SK-MEL-5 (cell line): ENCODE measurements around the gene ZKSCAN1. TPM values are rescaled to one million over a fixed set of nuclear protein-coding genes. Genes with fewer than 3 reads are reported as not detected.

Experiments
- DNase-seq: peaks from one replicate; pipeline ENCODE4 v3.0.0-alpha.2; 2016; ENCODE audit warnings: low read depth, low spot score
- in situ Hi-C: cut with HindIII; loops from 2 replicates; pipeline ENCODE4 v1.10.0; 2016; ENCODE audit warnings: low sequenced_read_pairs, high pct_unique_total_duplicates, low pct_unique_long_range_greater_than_20kb
- total RNA-seq: library from RNA; depleted of rRNA; stranded (reverse); fragments of >200 nt; shearing (Covaris generic); gene quantifications from 2 replicates; pipeline ENCODE4 v1.2.3, GENCODE V29; 2014

The ZKSCAN1 gene
- total RNA-seq, 1 experiment from 2014 or later: 34.7 TPM

DNA sequence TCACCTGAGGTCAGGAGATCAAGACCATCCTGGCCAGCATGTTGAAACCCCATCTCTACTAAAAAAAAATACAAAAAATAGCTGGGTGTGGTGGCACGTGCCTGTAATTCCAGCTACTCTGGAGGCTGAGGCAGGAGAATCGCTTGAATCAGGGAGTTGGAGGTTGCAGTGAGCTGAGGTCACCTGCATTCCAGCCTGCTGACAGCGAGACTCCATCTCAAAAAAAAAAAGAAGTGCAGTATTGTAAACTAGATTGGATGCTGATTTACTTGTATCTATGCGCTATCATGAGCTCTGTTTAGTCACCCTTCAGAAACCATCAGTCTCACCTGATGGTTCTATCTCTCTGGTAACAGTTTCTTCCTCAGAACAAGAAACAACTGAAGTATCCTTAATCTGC is 48.0 kb downstream of the ZKSCAN1 start:
- in situ Hi-C loops: no loop called here
- DNase-seq: no peak

DNA sequence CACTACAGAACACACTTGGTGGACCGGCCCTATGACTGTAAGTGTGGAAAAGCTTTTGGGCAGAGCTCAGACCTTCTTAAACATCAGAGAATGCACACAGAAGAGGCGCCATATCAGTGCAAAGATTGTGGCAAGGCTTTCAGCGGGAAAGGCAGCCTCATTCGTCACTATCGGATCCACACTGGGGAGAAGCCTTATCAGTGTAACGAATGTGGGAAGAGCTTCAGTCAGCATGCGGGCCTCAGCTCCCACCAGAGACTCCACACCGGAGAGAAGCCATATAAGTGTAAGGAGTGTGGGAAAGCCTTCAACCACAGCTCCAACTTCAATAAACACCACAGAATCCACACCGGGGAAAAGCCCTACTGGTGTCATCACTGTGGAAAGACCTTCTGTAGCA is 48.8 kb downstream of the ZKSCAN1 start:
- no peak for DNase-seq
- in situ Hi-C loops: no loop called here

DNA sequence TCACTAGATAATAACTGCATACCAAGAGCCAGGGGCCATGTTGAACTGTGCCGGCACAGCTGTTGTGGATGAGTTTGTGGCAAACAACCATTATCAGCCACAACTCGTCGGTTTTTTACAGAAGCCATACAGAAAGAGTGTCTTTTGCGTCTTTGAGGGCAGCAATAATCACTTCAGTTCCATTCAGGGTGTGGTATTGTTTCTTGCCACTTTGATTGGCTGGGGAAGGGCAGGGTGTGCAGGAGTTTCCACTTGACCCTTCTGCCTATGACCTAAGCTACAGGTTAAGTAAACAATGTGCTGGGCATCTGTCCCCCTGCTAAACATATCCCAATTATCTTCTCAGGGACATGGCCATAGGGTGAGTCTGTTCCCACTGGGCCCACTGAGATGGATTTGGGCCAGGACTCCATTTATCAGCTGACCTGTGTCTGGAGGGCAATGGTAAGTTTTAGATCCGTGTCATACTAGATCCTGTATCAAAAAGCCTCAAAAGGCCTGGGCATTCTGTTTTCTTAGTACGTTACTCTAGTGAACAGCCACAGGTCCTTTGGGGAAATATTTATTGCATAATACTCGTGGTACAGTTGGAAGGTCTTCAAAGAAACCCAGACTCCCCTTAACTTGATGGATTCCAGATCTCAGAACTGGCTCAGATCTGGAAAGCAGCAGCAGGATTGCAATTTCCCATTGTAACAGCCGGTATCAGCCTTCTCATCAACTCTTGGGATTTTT is 50.2 kb downstream of the ZKSCAN1 start:
- in situ Hi-C loops: no loop called here

DNA sequence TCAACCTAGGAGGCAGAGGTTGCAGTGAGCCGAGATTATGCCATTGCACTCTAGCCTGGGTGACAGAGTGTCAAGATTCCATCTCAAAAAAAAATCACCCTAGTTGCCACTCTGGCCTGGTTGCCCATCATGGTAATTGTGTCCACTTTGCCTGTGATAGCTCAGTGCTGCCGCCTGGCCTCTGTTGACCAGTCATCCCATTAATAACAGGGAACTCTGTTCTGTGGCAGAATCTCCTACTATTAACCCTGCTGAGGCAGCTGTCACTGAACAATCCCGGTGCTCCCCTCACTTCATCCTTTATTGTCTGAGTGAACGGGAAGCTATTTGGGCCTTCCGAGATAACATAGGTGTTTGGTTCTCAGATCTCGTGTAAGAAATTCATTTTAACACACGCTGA is 51.6 kb downstream of the ZKSCAN1 start:
- peak; percentile 56 for DNase-seq
- in situ Hi-C loops: no loop called here

More for the DNA sequence above, 50.2 kb downstream of the ZKSCAN1 start:
- DNase-seq: no peak

DNA sequence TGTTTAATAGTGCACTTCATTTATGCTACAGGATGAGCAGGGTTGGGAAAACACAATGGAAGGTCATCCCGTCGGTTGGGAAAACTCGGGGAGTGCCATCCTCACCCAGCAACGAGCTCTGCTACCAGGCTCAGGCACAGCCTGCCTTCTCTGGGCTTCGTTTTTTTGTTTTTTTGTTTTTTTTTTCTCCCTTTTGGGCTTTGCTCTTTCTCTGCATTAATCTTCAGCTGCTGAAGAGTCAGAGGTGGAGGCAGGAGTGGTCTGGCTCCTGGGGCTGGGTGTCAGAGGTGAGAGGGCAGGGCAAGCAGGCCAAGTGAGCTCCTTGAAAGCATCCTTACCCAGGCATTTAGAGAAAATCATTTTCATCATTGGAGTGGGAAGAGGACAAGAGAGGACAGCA is 54.6 kb downstream of the ZKSCAN1 start:
- in situ Hi-C loops: no loop called here
- DNase-seq: no peak

DNA sequence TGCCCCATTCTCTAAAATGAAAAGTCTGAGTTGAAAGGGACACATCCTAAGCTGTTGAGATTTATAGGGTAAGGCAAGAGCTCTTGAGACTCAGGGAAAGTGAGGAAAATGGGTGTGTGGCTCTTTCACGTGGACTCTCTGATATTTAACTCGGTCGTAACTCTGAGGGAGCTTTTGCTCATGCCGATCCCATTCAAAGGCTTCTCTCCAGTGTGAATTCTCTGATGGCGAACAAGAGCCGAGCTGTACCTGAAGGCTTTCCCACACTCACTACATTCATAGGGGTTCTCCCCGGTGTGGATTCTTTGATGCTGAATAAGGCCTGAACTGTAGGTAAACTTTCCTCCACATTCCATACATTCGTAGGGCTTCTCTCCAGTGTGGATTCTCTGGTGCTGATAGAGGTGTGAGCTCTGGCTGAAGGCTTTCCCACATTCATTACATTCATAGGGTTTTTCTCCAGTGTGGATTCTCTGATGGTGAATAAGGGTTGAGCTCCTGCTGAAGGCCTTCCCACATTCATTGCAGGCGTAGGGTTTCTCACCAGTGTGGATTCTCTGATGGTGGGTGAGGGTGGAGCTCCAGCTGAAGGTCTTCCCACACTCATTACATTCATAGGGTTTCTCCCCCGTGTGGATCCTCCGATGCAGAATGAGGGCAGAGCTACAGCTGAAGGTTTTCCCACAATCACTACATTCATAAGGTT is 55.8 kb downstream of the ZKSCAN1 start:
- in situ Hi-C loops: no loop called here

DNA sequence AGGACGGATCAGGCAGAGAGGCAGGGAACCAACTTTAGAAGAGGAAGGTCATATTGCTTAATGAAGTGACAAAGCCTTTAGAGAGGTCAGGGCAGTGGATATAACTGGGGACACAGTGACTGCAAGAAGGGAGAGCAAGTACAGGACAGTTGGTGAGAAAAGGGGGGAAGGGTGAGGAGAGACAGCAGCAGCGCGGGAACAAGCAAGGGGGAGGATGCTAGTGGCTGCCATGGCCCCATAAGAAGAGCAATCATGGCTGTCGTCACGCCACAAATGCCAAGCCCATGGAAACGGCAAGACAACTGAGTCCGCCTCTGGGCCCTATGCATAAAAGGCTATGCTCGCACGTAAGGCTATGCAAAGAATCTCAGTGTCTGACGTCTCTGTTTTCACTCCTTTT is 57.1 kb downstream of the ZKSCAN1 start:
- DNase-seq: no peak
- in situ Hi-C loops: no loop called here

More for the DNA sequence above, 55.8 kb downstream of the ZKSCAN1 start:
- no peak for DNase-seq

DNA sequence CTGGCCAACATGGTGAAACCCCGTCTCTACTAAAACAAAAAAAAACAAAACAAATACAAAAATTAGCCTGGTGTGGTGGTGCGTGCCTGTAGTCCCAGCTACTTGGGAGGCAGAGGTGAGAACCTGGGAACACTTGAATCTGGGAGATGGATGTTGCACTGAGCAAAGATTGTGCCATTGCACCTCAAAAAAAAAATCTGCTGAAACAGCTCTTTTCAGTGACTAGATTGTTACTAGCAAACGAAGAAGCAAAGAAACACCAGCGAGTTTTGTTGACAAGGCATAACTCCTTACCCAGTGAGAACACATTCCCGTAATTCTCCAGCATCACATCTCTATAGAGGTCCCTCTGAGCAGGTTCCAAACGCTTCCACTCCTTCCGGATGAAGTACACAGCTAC is 59.4 kb downstream of the ZKSCAN1 start:
- in situ Hi-C loops: no loop called here
- DNase-seq: no peak

DNA sequence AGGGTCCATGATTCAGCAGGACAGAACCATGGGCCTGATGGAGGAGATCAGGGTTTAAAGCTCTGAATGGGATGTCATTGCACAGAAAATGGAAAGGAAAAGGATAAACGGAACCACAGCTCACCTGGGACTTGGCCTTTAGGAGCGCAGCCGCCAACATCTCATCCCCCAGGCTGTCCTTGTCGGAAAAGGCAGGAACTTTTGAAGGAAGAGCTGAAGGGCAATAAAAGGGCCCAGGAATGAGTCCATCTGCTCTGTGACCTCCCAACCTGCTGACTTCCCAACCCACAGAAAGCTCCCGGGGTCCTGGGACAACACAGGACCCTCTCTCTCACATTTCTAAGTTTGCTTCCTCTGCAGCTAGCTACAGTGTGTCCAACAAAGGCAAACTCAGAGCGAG is 60.0 kb downstream of the ZKSCAN1 start:
- no peak for DNase-seq
- in situ Hi-C loops: no loop called here

DNA sequence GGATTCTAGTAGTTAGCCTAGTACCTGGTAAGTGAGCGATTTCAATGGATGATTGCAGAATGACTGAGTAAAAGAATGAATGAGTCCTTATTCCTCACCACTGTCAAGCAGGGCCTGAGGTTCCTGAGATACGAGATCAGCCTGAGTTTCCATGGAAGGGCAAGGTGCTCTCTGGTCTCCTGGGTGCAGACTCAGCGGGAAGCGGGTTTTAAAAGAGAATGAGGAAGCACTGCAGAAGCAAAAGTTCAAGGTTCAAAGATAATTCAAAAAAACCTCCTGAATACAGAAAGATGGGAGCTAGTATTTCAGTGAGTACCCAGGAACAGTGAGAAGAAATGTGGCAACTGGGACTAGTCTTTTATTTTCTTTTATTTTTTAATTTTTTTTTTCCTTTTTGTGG is 61.8 kb downstream of the ZKSCAN1 start:
- in situ Hi-C loops: no loop called here
- no peak for DNase-seq

DNA sequence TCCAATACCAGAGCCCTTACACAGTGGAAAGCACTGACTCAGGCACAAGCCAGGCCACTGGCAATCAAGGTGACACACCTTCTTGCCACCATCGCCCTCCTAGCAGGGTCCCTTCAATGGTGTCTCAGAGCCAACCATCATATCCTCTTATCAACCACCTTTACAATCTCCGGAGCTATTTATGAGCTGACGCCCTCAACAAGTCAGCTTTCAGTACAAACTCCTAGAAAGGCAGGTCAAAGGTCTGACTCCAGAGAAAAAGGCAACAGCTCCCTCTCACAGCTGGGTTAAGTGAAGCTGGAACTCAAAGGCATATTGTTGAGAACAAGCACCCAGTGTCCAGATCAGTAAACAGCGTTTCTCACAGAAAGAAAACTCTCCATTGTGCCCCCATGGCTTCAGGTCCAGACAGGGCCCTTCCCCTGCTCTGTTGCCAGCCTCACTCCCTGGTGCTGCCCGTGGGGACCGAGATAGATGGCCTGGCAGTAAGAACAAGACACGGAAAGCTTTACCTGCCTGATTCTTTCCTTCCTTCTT is 63.7 kb downstream of the ZKSCAN1 start:
- in situ Hi-C loops: no loop called here
- DNase-seq: peak; percentile 93

DNA sequence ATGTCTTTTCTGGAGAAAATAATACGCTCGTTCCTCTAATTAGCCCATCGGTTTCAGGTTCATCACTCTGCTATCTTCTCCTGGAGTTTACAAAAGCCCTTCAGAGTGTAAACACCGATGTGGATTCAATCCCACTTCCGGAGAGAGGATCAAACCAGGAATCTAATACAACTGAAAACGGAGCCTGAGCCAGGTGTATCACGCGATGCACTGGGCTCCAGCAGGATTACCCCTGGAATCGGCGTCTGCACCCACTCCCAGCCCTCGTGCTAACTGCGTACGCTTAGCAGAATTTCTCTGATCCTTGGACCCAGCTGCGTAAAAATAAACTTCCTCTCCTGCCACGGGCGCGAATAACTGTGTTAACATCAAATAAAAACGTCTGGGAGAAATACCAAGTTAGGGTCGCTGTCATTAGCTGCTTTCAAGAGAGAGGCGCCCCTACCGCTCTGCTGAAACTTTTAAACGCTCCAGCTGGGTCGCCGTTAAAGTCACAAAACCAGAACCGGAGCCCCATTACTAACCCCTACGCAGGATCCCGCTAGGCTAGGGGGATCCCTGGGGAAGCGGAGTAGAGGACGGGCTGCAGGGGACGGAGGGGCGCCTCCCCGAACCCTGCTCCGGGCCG is 65.6 kb downstream of the ZKSCAN1 start:
- no peak for DNase-seq
- in situ Hi-C loops: no loop called here

DNA sequence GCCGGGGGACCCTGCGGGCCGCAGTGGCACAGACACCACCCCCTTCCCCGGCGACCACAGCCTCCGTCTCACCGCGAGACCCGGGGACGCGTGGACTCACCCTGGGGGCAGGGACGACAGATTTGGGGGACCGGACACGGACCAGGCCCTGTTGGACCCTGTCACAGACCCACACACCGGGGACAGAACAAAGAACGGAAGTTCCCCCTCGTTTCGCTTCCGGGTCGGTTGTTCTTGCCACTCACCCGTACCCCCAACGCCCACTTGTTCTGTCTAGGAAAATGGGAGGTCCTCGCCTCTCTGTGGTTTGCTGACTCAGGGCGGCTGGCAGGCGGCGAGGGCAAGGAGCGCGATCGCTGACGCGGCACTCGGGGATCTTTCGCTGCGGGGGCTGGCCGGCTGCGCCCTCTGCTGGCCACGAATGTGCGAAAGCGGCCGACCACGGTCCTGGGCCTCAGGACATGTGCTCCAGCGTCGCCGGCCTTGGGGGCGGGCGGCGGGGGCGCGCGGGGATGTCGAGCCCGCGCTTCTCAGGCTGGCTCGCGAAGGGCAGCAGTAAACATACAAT is 66.2 kb downstream of the ZKSCAN1 start, which contains the start of gene ZNF3:
Gene ZNF3, minus strand, starts transcription at position 189 of the 568 bp plus-strand sequence. CDS start 4,366 bp downstream, outside the sequence.
- DNase-seq: peak; percentile 99
- in situ Hi-C loops: no loop called here

DNA sequence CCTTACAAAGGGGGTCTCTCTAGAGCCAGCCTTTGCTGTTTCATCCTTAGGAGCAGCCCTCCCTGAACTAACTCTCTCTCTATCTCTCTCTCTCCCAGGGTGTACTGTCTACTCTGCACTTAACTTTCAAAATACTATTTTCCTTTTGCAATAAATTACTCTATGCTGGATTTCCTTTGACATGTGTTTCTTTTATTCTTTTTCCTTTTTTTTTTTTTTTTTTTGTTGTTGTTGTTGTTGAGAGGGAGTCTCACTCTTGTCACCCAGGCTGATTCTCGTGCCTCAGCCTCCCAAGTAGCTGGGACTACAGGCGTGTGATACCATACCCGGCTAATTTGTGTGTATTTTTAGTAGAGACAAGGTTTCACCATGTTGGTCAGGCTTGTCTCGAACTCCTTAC is 67.6 kb downstream of the ZKSCAN1 start:
- DNase-seq: no peak
- in situ Hi-C loops: no loop called here

DNA sequence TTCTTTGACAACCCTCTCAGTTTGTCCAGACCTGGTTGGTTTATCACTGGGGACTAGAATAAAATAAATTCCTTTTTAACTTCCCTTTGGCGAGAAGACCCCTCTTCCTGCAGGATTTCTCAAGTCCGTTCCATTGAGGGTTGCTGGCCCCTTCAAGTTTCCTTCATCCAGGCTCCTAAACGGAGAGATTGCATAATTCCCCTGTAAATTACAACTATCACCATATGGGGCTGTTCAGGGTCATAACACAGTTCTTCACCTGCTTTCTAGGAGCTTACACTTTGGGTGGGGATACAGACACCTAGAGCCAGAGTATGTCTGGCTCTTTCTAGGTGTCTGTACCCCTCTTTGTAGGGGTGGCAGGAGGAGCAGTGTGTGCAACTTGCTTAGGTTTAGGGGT is 70.1 kb downstream of the ZKSCAN1 start:
- in situ Hi-C loops: no loop called here
- no peak for DNase-seq

DNA sequence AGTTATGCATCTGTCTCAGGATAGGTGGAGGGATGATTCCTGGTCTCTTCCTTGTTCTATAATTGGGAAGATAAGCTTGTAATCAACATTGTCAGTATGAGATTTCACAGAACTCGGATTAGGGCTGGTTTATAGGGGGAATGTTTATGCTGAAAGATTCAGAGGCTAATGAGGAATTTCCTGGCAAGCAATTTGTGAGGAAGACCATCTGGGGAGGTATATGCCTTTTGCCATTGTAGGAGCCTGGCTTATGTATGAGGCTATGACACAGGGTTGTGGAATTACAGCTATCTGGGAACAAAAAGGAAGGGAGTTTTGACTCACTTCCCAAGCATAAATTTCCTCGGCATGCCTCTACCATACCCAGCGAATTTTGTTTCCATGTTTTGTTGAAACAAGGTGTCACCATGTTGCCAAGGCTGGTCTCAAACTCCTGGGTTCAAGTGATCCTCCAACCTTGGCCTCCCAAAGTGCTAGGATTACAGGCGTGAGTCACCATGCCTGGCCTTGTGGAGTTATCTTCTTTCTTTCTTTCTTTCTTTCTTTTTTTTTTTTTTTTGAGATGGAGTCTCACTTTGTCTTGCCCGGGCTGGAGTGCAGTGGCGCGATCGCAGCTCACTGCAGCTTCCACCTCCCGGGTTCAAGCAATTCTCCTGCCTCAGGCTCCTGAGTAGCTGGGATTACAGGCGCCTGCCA is 71.8 kb downstream of the ZKSCAN1 start:
- DNase-seq: no peak
- in situ Hi-C loops: no loop called here

DNA sequence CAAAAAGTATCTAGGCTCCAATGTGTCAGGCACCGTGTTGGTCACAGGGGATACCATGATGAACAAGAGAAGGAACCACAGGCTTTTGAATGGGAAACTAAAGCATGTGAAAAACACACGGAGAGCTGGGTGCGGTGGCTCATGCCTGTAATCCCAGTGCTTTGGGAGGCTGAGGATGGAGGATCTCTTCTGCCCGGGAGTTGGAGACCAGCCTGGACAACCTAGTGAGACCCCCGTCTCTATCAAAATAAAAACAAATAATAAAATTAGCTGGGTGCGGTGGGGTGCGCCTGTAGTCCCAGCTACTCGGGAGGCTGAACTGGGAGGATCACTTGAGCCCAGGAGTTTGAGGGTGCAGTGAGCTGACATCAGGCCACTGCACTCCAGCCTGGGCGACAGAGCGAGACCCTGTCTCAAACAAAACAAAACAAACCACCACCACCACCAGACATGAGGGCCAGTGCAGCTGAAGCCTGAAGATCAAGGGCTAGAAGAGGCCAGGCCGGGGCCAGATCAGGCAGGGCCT is 72.8 kb downstream of the ZKSCAN1 start:
- no peak for DNase-seq
- in situ Hi-C loops: no loop called here
